K562 (cell line): ENCODE data around the gene ACSL3. TPM values are rescaled to one million over a fixed set of nuclear protein-coding genes. Genes with fewer than 3 reads are reported as not detected.

ENCODE experiments used
- COPS2 ChIP-seq: fragments of 450-650 bp; conservative IDR thresholded peaks from 2 replicates; pipeline ENCODE4 v1.6.1; 2016; ENCODE audit warnings: mild to moderate bottlenecking, moderate library complexity
- DACH1 ChIP-seq: fragments of 450-650 bp; IDR thresholded peaks from 2 replicates; pipeline ENCODE4 v1.6.1; 2018; ENCODE audit not compliant: partially characterized antibody
- FOS ChIP-seq: IDR thresholded peaks from 3 replicates; pipeline ENCODE4 v1.6.1; 2011; ENCODE audit not compliant: insufficient read length; ENCODE audit errors: extremely low read depth
- FOXO4 ChIP-seq: fragments of 450-650 bp; formaldehyde crosslinking; IDR thresholded peaks from 2 replicates; pipeline ENCODE4 v1.4.0; 2020; ENCODE audit warnings: mild to moderate bottlenecking, moderate library complexity
- HDAC2 ChIP-seq: fragments of 450-650 bp; IDR thresholded peaks from 2 replicates; pipeline ENCODE4 v1.6.1; 2016; ENCODE audit warnings: mild to moderate bottlenecking
- HOXB6 ChIP-seq: fragments of 250-450 bp; sonication (Bioruptor Pico); IDR thresholded peaks from 2 replicates; pipeline ENCODE4 v1.5.1; 2022; ENCODE audit warnings: mild to moderate bottlenecking, borderline replicate concordance
- IRF9 ChIP-seq: fragments of 450-650 bp; IDR thresholded peaks from 2 replicates; pipeline ENCODE4 v1.6.1; 2016; ENCODE audit warnings: missing biosample characterization, missing genetic modification characterization
- MCM2 ChIP-seq: fragments of 450-650 bp; IDR thresholded peaks from 2 replicates; pipeline ENCODE4 v1.6.1; 2017; ENCODE audit warnings: low read depth, mild to moderate bottlenecking
- NCOR1 ChIP-seq: fragments of 450-650 bp; IDR thresholded peaks from 2 replicates; pipeline ENCODE4 v1.6.1; 2016; ENCODE audit warnings: mild to moderate bottlenecking, moderate library complexity
- NRF1 ChIP-seq, 2 experiments: fragments of 450-650 bp; IDR thresholded peaks in 1 of 2; conservative IDR thresholded peaks in 1 of 2; 2 replicates each; pipeline ENCODE4 v1.6.1; 2014; ENCODE audit warnings: mild to moderate bottlenecking in 2 of 2
- RBBP5 ChIP-seq: fragments of 200-600 bp; sonication (generic); IDR thresholded peaks from 2 replicates; pipeline ENCODE4 v1.6.1; 2012; ENCODE audit warnings: borderline replicate concordance, mild to moderate bottlenecking, low read length, control low read depth, inconsistent platforms; ENCODE audit not compliant: insufficient read depth, poor library complexity, severe bottlenecking
- SIN3A ChIP-seq, 2 experiments: fragments of 150-350 bp in 1 of 2; IDR thresholded peaks; 2 replicates each; pipeline ENCODE4 v1.6.1; 2011 to 2016; ENCODE audit warnings: borderline replicate concordance in 2 of 2, low read depth in 2 of 2, low read length in 2 of 2, mild to moderate bottlenecking in 2 of 2, moderate library complexity in 2 of 2; ENCODE audit not compliant: control insufficient read depth in 1 of 2
- SMAD4 ChIP-seq: fragments of 250-450 bp; sonication (Bioruptor Pico); conservative IDR thresholded peaks from 2 replicates; pipeline ENCODE4 v1.8.0; 2021; ENCODE audit warnings: inconsistent platforms, mild to moderate bottlenecking, moderate library complexity
- TAF1 ChIP-seq: IDR thresholded peaks from 2 replicates; pipeline ENCODE4 v1.6.1; 2011; ENCODE audit warnings: mild to moderate bottlenecking, low read length, moderate library complexity; ENCODE audit not compliant: insufficient read depth, control insufficient read depth, severe bottlenecking; ENCODE audit errors: extremely low read depth
- TAF9B ChIP-seq: fragments of 450-650 bp; IDR thresholded peaks from 2 replicates; pipeline ENCODE4 v1.6.1; 2018; ENCODE audit warnings: mild to moderate bottlenecking; ENCODE audit not compliant: partially characterized antibody
- TFAP4 ChIP-seq: sonication (generic); formaldehyde crosslinking; IDR thresholded peaks from 2 replicates; pipeline ENCODE4 v1.8.0; 2022; ENCODE audit warnings: missing genetic modification reagents, mild to moderate bottlenecking, moderate library complexity, borderline replicate concordance
- ZMIZ1 ChIP-seq, 2 experiments: fragments of 150-350 bp in 1 of 2; IDR thresholded peaks; 2 replicates each; pipeline ENCODE4 v1.6.1; 2012 to 2016; ENCODE audit warnings: low read depth in 2 of 2, low read length in 2 of 2, mild to moderate bottlenecking in 1 of 2, moderate library complexity in 1 of 2
- ZNF408 ChIP-seq: fragments of 250-450 bp; sonication (Bioruptor Pico); IDR thresholded peaks from 2 replicates; pipeline ENCODE4 v1.4.0; 2020; ENCODE audit warnings: low read depth, mild to moderate bottlenecking, moderate library complexity
- ZNF655 ChIP-seq: fragments of 250-450 bp; sonication (Bioruptor Pico); IDR thresholded peaks from 2 replicates; pipeline ENCODE4 v1.5.0; 2021
- polyA plus RNA-seq, 8 experiments: library from polyadenylated mRNA; depleted of rRNA in 4 of 8; stranded (reverse) in 5 of 8; unstranded in 3 of 8; fragments of >200 nt; fragmentation: Nextera tagmentation in 2 of 8; fragmentation: Illumina TruSeq in 1 of 8; extraction: Ambion mirVana in 2 of 8; extraction: Trizol in 1 of 8; gene quantifications; 2 replicates each; pipeline versions ENCODE4 v1.2.1 to v1.2.3, GENCODE V29; 2011 to 2014; ENCODE audit warnings: inconsistent platforms in 1 of 8, missing spikeins in 1 of 8
- total RNA-seq, 7 experiments: library from RNA; depleted of rRNA in 6 of 7; stranded (reverse); fragments of >200 nt in 6 of 7; fragmentation: Illumina TruSeq in 2 of 7; extraction: Trizol in 2 of 7; gene quantifications; 2 replicates each; pipeline versions ENCODE4 v1.2.1 to v1.2.3, GENCODE V29; 2011 to 2021; ENCODE audit warnings: low replicate concordance in 1 of 7

The ACSL3 gene
- total and polyA plus RNA-seq, 9 of the 15 experiments (the other 6 are each of a cell fraction or from before 2014, with no cell fraction given), result 21.3 to 123 (median 85.2) TPM

- no peak for TF ChIP-seq ZNF655 (CRISPR knock-in tag)
- TF ChIP-seq RBBP5, result no peak
- no peak for TF ChIP-seq SMAD4 (CRISPR knock-in tag)
- TF ChIP-seq TAF1, result no peak
- TF ChIP-seq NRF1 (conservative IDR thresholded peaks at IDR 0.05 in 1 of 2, IDR thresholded peaks at IDR 0.05 in 1 of 2), result no peak
- TF ChIP-seq FOS, result peak; percentile 3
- TF ChIP-seq ZNF408, result no peak
- TF ChIP-seq HDAC2, result no peak
- 0 out of 2 replicates have a peak, but pooled peaks have one; percentile 6 for TF ChIP-seq NCOR1
- no peak for TF ChIP-seq HOXB6 (CRISPR knock-in tag)
- TF ChIP-seq MCM2, result no peak
- no peak for TF ChIP-seq IRF9 (tag)
- TF ChIP-seq SIN3A (IDR thresholded peaks at IDR 0.05; ENCODE audit: borderline replicate concordance in 2 of 2, control insufficient read depth in 1 of 2, low read depth in 2 of 2, low read length in 2 of 2), result no peak
- TF ChIP-seq COPS2, result no peak
- no peak for TF ChIP-seq FOXO4
- peak; percentile 19 for TF ChIP-seq DACH1
- TF ChIP-seq TAF9B, result peak; percentile 52
- TF ChIP-seq TFAP4 (CRISPR knock-in tag), result no peak
- TF ChIP-seq ZMIZ1 (IDR thresholded peaks at IDR 0.05; ENCODE audit: low read depth in 2 of 2, low read length in 2 of 2), result no peak
Observed at GRCh38 chr2:222864296-222864695, 3.5 kb downstream of the ACSL3 start (continued).
